ENCODE data around the gene INPP5K.
"Not testable (repeated sequence)": the region's sequence is repeated elsewhere in the genome, so short reads cannot be mapped to it uniquely, and the experiment has no call there.

GRCh38 chr17:1526876-1527275 is 10.5 kb upstream of the INPP5K start:
- not testable (repeated sequence) for TF ChIP-seq CTCF, POLR2A (IDR thresholded peaks at IDR 0.05)
